MG63 (cell line): ENCODE data around the gene FTO. TPM values are rescaled to one million over a fixed set of nuclear protein-coding genes. Genes with fewer than 3 reads are reported as not detected.

ENCODE experiments used
- DNase-seq: peaks from one replicate; pipeline ENCODE4 v3.0.0-alpha.2; 2020
- H3K27me3 ChIP-seq: fragments of 250-450 bp; sonication (Bioruptor Pico); 2 replicates; pipeline ENCODE4 v1.5.1; 2020; ENCODE audit warnings: mild to moderate bottlenecking, moderate library complexity
- H3K36me3 ChIP-seq: fragments of 250-450 bp; sonication (Bioruptor Pico); 2 replicates; pipeline ENCODE4 v1.5.1; 2020; ENCODE audit warnings: mild to moderate bottlenecking, moderate library complexity
- H3K4me3 ChIP-seq: fragments of 250-450 bp; sonication (Bioruptor Pico); 2 replicates; pipeline ENCODE4 v1.5.1; 2020; ENCODE audit warnings: mild to moderate bottlenecking, moderate library complexity
- H3K9me3 ChIP-seq: fragments of 250-450 bp; sonication (Bioruptor Pico); 2 replicates; pipeline ENCODE4 v1.5.1; 2020; ENCODE audit warnings: mild to moderate bottlenecking, moderate library complexity
- total RNA-seq: library from RNA; depleted of rRNA; stranded (reverse); fragments of >200 nt; shearing (Covaris generic); gene quantifications from 2 replicates; pipeline ENCODE4 v1.2.3, GENCODE V29; 2014; ENCODE audit warnings: low replicate concordance

FTO gene
- total RNA-seq, 1 experiment from 2014 or later = 88.6 TPM

DNA sequence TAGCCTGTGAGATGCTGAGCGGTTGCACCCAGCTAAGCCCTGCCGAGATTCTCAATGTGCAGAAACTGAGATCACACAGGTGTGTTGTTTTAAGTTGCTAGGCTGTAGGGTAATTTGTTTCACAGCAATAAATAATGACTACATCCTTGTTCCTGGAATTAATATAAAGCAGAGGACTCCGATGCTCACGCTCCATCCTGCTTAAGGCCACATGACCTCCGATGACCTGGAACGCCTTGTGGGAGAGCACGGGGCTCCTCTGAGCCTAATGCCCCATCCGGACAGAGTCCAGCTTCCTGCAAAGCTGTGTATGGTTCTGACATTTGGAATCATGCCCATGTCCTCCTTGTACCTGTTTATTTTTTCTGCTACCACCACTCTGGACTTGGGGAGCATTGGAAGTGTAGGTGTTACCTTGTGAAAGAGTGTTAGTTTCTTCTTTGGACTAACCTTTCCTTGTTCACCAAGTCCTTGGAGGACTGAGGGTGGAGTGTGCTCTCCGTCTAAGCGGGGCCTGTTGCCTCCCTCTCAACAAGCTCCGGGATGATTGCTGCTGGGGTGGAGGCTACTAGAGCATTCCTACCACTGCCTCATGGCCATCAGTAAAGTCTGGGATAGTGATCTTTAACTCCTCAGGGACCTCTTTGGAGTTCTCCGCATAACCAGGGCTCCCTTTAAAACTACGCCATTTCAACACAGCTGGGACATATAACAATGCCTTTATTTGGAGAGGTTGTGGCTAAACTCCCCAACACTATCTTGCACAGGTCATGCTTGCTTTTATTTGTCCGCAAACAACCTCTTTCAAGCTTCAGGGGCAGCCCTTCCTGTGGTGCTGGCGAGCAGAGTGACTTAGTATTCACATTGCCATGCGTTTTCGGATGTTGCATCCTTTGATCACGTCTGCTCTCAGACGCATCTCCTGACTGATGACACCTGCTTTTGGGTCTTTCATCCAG, 457.3 kb downstream of the FTO start:
- Histone ChIP-seq H3K9me3 (peaks cover 4% of the 10 kb centered on the region; the same call in 1 of the 2 replicates), H3K4me3 (no peak overlapping the region), H3K27me3 (no peaks in the 10 kb centered on the region), H3K36me3 (no peaks in the 10 kb centered on the region)
- DNase-seq = no peak

DNA sequence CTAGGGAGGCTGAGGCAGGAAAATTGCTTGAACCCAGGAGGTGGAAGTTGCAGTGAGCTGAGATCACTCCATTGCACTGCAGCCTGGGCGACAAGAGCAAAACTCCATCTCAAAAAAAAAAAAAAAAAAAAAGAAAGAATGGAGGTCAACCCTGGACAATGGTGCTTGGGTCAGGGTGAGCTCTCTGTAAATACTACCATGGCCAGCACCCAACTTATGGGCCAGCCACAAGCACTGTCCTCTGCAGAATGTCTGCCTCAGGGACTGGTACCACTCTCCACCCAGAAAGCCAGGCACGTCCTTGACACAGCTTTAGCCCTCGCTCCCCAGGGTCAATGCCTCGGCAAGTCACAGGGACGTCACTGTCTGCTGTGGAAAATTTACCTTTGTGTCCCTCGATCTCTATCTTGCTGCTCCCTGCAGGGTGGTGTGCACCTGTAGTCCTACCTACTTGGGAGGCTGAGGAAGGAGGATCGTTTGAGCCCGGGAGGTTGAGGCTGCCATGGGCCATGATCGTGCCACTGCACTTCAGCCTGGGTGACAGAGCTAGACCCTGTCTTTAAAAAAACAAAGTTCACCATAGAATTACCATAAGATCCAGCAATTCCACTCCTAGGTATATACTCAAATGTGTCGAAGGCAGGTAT, 459.4 kb downstream of the FTO start:
- Histone ChIP-seq H3K36me3 (no peaks in the 10 kb centered on the region), H3K4me3 (no peak overlapping the region), H3K27me3 (no peaks in the 10 kb centered on the region), H3K9me3 (no peaks in the 10 kb centered on the region)
- DNase-seq = no peak

DNA sequence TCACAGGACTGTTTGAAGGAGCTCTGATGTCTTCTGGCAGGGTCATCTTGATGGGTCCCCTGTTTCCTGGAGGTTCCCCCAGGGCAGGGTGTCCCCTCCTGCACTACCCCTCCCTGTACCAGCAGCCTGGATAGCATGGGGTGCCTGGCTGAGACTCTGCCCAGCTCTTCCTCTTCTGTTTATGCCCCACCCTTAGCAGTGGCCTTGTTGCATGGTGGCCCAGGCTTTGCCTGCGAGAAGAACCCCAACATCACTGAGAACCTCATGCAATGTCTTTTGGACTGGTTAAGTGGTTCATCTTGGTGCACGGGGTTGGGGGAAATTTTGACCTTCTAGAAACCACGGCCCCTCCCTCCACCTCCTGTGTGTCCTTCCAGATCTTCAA, 460.8 kb downstream of the FTO start:
- Histone ChIP-seq H3K27me3 (no peaks in the 10 kb centered on the region; the same call in 1 of the 2 replicates), H3K4me3 (no peak overlapping the region), H3K9me3 (no peaks in the 10 kb centered on the region), H3K36me3 (no peaks in the 10 kb centered on the region)
- no peak for DNase-seq

DNA sequence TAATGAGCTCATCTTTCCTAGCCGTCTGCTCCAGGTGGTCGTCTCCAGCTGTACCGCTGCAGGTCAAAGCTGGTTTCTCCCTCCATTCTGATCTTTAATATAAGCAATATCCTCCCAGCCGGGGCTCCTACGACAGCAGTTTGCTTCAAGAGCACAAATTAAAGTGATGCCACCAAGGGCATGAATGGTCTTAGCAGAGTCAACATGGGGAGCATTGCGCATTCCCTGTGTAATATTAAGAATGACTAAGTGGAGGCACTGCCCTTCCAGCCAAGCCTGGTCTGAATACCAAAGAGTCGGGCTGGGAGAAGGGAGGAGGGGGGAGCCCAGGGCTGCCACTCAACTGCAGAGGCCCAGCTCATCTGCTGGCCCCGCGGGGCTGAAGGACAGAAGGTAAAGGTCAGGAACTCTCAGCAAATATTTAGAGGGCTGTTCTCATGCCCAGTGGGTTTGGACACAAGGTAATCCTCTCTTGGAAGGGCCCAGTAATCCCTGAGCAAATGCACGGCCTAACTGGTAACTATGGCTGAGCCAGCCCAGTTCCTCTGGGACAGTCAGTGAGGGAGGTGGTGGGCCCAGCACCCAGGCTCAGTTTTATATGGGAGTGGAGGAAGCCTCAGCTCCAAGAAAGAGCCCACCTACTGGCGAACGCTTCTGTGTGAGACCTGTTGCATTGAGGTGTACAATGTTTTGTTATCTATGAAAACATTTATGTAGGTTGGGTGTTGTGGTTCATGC, 461.4 kb downstream of the FTO start:
- Histone ChIP-seq H3K36me3 (no peaks in the 10 kb centered on the region), H3K9me3 (no peaks in the 10 kb centered on the region), H3K27me3 (no peaks in the 10 kb centered on the region; the same call in 1 of the 2 replicates), H3K4me3 (no peak overlapping the region)
- DNase-seq = no peak

DNA sequence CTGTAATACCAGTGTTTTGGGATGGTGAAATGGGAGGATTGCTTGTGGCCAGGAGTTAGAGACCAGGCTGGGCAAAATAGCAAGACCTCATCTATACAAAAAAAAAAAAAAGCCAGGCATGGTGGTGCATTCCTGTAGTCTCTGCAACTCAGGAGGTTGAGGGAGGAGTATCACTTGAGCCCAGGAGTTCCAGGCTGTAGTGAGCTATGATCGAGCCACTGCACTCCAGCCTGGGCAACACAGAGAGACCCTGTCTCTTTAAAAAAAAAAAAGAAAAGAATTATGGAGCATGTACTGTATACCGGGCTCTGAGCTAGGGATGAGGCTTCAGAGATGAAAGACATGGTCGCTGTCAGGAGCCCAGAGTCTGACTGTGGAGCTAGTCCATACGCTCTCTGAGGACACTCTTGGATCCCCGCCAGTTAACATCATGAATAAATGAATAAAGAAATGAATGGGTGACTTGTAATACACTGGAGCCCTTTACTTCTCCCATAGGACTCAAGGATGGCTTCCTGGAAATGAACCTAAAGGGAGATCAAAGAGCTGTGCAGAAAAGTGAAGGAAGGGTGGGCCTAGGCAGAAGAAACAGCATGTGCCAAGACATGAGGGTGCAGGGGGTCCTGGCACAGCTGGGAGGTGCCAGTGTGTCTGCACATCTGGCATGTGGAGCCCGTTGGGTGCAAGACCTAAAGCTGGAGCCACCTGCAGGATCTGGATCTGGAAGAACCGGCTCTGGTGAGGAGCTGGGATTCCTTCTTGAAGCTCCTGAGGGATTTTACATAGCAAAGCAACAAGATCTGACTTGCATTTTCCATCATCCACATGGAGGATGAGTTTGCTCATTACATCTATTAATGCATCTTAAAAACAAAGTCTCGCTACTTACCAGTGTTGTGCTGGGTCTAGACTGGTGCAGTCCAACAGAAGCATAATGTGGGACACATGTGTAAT, 462.2 kb downstream of the FTO start:
- no peak for DNase-seq
- Histone ChIP-seq H3K4me3 (no peak overlapping the region), H3K9me3 (no peaks in the 10 kb centered on the region), H3K27me3 (peaks cover 5% of the 10 kb centered on the region), H3K36me3 (no peaks in the 10 kb centered on the region)

DNA sequence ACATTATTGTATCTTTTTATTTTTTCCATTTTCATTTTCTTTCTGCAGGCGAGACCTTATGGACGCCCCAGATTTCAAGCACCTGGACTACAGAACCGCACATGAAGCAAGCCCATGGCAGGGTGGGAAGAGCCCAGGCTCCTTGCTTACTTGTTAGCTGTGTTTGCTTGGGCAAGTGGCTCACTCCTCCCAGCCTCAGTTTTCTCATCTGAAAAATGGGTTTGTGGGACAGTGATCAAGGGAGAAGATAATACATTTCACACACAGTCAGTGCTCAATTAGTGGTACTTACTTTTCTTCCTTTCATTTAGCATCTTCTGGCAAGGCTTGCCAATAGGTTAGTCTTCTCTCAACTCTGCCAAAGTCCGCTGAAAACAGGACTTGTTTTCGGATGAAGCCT, 465.2 kb downstream of the FTO start:
- no peaks in the 10 kb centered on the region for H3K9me3 ChIP-seq
- no peak overlapping the region for H3K4me3 ChIP-seq
- peaks cover 28% of the 10 kb centered on the region for H3K27me3 ChIP-seq
- no peaks in the 10 kb centered on the region for H3K36me3 ChIP-seq
- no peak for DNase-seq

DNA sequence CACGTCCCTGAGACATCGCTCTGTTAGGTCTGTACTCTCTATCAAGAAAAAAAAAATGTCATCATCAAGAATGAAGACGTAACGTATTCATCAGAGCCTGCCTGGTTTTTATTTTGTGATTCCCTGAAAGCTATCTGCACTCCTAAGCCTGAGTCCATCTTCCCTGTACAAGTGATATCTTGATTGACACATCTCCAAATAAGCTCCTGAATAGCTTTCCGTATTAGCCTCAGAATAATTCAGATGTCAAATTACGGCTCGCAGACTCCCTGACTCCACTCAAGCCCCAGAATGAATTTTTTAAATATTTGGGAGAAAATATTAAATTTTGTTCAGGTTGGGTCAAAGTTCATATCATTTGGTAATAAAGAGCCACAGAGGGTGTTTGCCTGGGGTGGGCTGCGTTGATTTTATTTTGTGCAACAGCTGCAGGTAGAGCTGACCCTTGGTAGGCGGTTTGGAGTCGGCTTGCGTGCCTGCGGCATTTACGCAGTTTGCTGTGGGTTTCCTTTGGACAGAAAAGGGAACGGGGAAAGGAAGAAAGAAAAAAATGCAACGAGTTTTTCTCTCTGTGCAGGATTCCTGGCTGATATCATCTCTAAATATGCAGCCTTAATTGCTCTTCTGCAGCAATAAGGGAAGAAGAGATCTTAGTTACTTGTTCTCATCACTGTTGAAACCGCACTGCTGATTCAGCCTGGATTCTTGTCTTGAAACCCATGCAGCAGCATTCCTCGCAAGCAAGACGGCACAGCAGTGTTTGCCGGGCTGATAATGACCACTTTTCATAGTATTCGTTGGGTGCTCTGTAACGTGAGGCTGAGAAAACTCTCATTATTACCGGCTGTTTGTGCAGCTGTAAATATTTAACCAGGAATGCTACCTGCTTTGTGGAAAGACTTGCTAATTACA, 467.9 kb downstream of the FTO start:
- peak; percentile 37 for DNase-seq
- no peaks in the 10 kb centered on the region for H3K9me3 ChIP-seq
- peaks cover 28% of the 10 kb centered on the region for H3K27me3 ChIP-seq
- no peak overlapping the region for H3K4me3 ChIP-seq
- H3K36me3 ChIP-seq = no peaks in the 10 kb centered on the region

DNA sequence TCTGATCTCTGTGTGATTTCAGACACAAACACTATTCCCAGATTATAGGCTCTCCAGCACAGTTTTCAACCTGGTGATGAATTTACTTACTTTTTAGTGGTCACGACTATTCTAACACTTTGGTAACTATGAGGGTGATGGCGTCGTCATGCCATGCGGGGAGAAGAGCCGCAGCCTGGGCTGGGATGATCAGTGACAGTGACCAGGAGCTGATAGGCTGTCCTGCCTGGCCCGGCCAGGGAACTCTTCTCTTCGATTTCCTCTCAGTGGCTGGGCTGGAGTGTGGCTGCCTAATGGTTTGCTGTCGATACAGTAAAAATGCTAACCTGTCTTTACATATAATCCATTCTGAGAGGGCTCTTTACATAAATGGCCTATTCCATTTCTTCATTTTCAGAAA, 469.5 kb downstream of the FTO start:
- Histone ChIP-seq H3K9me3 (no peaks in the 10 kb centered on the region), H3K36me3 (no peaks in the 10 kb centered on the region), H3K4me3 (no peak overlapping the region), H3K27me3 (peaks cover 28% of the 10 kb centered on the region)
- no peak for DNase-seq

DNA sequence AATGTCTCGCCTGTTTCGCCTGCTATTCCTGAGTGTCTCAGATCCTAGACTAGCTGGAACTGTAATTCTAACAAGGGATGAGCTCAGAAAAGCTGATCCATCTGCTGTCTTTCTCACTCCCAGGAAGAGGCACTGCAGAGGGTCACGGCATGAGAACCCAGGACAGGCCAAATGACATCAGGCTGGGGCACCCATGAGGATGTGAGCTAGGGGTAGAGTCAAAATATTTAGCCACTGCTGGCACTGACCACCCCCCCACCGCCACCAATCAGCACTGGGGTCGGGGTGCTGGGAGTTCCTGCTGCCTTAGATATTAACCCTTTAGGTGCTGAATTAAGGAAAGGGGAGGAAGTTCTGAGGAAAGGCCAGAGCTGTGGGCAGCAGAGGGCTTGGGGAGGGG, 470.2 kb downstream of the FTO start:
- no peaks in the 10 kb centered on the region for H3K36me3 ChIP-seq
- DNase-seq = no peak
- peaks cover 28% of the 10 kb centered on the region for H3K27me3 ChIP-seq
- H3K4me3 ChIP-seq = no peak overlapping the region
- no peaks in the 10 kb centered on the region for H3K9me3 ChIP-seq

DNA sequence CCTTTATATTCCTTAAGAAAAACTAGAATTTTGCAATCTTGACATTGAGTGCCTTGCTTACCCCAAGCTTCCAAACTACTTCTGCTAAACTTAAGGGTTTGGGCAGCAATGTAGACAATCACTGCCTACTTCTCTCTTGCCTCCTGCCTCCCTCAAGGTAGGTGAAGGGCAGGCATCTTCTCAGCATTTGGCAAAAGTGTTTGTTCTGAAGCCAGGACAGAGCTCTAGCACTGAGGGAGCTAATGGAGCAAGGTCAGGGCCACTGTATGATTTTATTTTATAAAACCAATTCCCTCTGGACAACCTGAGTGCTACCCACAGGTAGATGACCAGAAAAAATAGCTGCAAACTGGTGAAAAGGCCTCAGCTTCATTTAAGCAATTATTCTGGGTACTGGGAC, 470.8 kb downstream of the FTO start:
- no peaks in the 10 kb centered on the region for H3K9me3 ChIP-seq
- no peak for DNase-seq
- peaks cover 28% of the 10 kb centered on the region for H3K27me3 ChIP-seq
- no peak overlapping the region for H3K4me3 ChIP-seq
- no peaks in the 10 kb centered on the region for H3K36me3 ChIP-seq

DNA sequence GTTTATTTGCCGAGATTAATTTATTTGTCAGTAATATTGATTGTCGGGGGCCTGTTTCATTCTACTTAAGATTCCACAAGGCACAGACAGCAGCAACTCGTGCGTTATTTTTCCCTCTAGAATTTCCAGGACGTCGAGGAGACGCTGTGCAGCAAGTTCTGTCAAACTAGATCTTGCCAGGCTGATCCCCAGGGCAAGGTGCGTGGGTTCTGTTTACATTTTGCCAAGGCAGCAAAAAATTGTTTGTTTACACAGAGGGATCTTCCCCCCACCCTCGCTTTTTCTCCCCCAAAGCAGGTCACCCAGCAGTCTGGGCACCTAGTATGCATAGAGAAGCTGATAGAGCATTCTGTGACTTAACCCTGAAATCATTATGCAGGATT, 471.2 kb downstream of the FTO start:
- H3K36me3 ChIP-seq = no peaks in the 10 kb centered on the region
- no peak overlapping the region for H3K4me3 ChIP-seq
- no peaks in the 10 kb centered on the region for H3K9me3 ChIP-seq
- DNase-seq = no peak
- H3K27me3 ChIP-seq = peaks cover 28% of the 10 kb centered on the region

DNA sequence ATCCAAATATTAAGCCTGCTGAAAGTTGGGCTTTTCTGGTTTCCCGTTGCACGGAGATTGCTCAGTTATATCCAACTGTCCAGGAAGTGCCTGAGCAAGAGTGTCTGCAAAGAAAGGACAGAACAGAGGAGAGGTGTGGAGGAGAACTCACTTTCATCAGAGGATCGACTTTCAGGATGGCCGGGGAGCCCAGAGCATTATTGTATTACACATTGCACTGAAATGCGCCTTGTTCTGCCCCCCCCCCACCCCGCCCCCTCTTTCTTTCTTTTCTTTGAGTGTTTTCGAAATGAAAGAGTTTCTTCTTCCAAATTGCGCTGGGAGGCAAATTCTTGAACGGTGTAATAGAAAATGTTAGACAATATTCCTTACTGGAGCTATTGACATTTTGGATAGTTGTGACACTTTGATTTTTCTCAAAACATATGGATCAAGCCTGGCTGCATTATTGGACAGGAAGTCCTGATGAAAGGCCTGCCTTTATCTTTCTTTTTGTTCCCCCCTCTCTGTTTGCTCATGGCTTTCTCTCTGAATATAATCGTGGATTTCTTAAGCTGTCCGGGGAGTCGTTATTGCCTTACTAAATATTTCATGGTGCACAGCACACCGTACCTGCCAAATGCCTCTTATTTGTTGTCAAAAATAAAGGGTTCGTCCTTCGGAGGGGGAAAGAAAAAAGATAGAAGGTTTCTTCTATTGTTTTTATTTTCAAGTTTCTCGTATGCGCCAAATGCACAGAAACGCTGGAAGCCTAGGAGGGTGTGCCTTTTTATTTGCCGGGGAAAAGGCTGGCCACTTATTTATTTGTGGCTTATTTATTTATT, 471.8 kb downstream of the FTO start:
- Histone ChIP-seq H3K27me3 (peaks cover 28% of the 10 kb centered on the region), H3K36me3 (no peaks in the 10 kb centered on the region), H3K9me3 (no peaks in the 10 kb centered on the region), H3K4me3 (no peak overlapping the region)
- no peak for DNase-seq

DNA sequence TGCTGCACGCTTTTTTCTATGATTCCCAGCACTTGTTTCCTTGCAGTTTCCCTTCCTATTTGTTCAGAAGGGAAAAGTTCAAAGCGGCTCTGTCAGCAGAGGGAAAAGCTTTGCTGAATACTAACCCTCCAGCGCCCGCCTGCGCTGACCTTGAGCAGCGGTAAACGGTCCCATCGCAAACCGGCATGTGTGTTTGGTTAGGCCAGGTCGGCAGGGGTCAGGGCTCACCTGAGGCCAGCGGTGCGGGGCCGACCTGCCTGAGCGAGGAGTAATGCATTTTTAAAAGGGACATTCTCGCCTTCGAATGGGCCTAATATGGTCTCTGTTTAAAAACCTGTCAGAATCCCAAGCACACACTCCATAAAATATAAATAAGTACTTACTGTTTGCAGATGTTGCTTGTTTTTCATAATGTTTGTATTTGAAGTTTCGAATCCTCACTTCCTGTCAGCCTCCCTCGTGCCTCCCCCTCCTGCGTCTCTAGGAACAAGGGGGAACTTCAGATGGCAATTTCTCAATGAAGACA, 472.5 kb downstream of the FTO start:
- no peak overlapping the region for H3K4me3 ChIP-seq
- no peaks in the 10 kb centered on the region for H3K9me3 ChIP-seq
- H3K27me3 ChIP-seq = peaks cover 21% of the 10 kb centered on the region
- no peaks in the 10 kb centered on the region for H3K36me3 ChIP-seq
- no peak for DNase-seq

DNA sequence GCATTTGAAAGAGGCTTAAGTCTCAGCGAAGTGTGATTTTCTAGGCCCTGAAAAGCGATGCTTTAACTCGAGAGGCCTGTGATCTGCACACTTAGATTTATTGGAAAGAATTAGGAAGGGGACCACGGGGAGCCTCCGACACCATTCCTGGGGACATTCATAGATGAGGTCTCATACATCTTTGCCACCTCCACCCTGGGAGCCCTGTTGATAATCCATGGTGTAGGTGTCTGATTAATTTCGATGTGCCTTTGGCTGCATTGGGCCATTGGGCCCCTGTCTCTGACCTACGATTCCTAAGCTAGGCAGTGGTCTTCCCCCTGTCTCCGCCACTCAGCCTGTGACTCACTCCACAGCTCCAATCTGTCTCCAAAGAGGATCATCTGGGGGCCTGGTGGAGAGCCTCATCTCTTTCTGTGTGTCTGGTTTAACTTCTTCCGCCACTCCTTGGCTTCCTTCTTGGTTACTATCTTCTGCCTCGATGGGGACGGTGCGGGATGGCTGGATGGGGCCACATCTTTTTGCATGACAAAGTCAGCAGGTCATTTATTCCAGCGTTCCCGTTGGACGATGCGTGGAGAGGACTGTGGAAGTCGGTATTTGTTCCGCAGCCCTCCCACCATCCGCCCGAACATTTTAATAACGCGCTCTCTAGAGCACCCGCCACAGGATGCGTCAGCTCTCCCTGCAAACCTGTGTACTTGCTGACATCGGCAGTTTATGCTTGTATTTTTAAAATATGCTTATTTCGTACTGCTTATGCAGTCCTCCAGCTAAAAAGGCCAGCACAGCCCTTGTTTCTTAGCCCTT, 473.3 kb downstream of the FTO start:
- Histone ChIP-seq H3K9me3 (no peaks in the 10 kb centered on the region), H3K36me3 (no peaks in the 10 kb centered on the region), H3K27me3 (peaks cover 13% of the 10 kb centered on the region), H3K4me3 (no peak overlapping the region)
- DNase-seq = no peak
